Upper lobe of right lung (tissue), 1 donor: ENCODE results near the gene ACTR1A. TPM values are rescaled to one million over a fixed set of nuclear protein-coding genes. Genes with fewer than 3 reads are reported as not detected.

Source experiments
- ATAC-seq: fragments of 200-7000 bp; cut with Tn5 transposase; one replicate; pipeline ENCODE4 v1.9.1; 2020; ENCODE audit warnings: mild to moderate bottlenecking, moderate library complexity
- DNase-seq: peaks from one replicate; pipeline ENCODE4 v3.0.0-alpha.2; 2020
- H3K27ac ChIP-seq: fragments of 200-600 bp; one replicate; pipeline ENCODE4 v1.8.0; 2022
- H3K27me3 ChIP-seq: fragments of 200-600 bp; one replicate; pipeline ENCODE4 v1.8.0; 2022; ENCODE audit warnings: mild to moderate bottlenecking
- H3K36me3 ChIP-seq: fragments of 200-600 bp; one replicate; pipeline ENCODE4 v1.8.0; 2022
- H3K4me1 ChIP-seq: fragments of 200-600 bp; one replicate; pipeline ENCODE4 v1.8.0; 2022
- H3K4me3 ChIP-seq: fragments of 200-600 bp; one replicate; pipeline ENCODE4 v1.8.0; 2022; ENCODE audit warnings: mild to moderate bottlenecking
- H3K9me3 ChIP-seq: fragments of 200-600 bp; one replicate; pipeline ENCODE4 v1.8.0; 2022
- intact Hi-C: fragments of 100-400 bp; cut with DNase I; formaldehyde crosslinking; loops from one replicate; pipeline ENCODE4 v1.11.0; 2022
- total RNA-seq: library from RNA; stranded (reverse); fragmentation: NEBNext Ultra II Directional; extraction: Animal tissue kit (Norgen Biotek cat#: 25700); gene quantifications from one replicate; pipeline ENCODE4 v1.2.1, GENCODE V29; 2021
- TF ChIP-seq, protein P1 (sequence below): fragments of 200-600 bp; IDR thresholded peaks from one replicate; pipeline ENCODE4 v1.8.0; 2022; ENCODE audit warnings: antibody characterized with exemption
- donor health status: DM: no; HTN: yes; CAD: no; lungs with severe emphysema.

The ACTR1A gene
- total RNA-seq, 1 donor from 2014 or later = 92.5 TPM

DNA sequence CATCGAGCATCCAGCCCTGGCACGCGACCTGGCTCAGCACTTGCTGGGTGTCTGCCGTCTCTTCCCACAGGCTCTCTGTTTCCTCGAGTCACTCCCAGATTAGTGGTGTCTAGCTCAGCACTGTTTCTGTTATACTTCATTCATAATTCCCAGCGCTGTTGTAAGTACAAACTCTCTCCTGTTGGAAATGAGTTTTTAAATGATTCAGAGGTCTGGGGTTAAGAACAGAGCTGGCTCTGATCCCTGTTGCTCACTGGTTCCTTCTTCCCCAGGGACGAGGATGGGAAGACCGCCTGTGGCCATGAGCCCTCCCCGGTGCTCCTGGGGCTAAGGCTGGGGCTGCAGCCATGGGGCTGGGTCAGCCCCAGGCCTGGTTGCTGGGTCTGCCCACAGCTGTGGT is 33.8 kb downstream of the ACTR1A start:
- TF ChIP-seq, protein P1, sequence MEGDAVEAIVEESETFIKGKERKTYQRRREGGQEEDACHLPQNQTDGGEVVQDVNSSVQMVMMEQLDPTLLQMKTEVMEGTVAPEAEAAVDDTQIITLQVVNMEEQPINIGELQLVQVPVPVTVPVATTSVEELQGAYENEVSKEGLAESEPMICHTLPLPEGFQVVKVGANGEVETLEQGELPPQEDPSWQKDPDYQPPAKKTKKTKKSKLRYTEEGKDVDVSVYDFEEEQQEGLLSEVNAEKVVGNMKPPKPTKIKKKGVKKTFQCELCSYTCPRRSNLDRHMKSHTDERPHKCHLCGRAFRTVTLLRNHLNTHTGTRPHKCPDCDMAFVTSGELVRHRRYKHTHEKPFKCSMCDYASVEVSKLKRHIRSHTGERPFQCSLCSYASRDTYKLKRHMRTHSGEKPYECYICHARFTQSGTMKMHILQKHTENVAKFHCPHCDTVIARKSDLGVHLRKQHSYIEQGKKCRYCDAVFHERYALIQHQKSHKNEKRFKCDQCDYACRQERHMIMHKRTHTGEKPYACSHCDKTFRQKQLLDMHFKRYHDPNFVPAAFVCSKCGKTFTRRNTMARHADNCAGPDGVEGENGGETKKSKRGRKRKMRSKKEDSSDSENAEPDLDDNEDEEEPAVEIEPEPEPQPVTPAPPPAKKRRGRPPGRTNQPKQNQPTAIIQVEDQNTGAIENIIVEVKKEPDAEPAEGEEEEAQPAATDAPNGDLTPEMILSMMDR = no peak
- Histone ChIP-seq H3K4me1 (peaks cover 4% of the 10 kb centered on the region), H3K36me3 (peaks cover 5% of the 10 kb centered on the region), H3K27me3 (no peaks in the 10 kb centered on the region), H3K27ac (peak overlapping the region; percentile 60), H3K4me3 (no peak overlapping the region), H3K9me3 (no peaks in the 10 kb centered on the region)
- DNase-seq (no peak), ATAC-seq (no peak)
- intact Hi-C loops = no loop called here

- no peaks in the 10 kb centered on the region for H3K27me3 ChIP-seq
- TF ChIP-seq, protein P1 = no peak
- H3K9me3 ChIP-seq = no peaks in the 10 kb centered on the region
- peaks cover 4% of the 10 kb centered on the region for H3K4me1 ChIP-seq
- peak overlapping the region; percentile 60 for H3K27ac ChIP-seq
- H3K4me3 ChIP-seq = no peak overlapping the region
- DNase-seq (no peak), ATAC-seq (peak; percentile 75)
- intact Hi-C loops = no loop called here
- H3K36me3 ChIP-seq = peaks cover under 1% of the 10 kb centered on the region
Measured at GRCh38 chr10:102467971-102468438, 34.5 kb downstream of the ACTR1A start.

DNA sequence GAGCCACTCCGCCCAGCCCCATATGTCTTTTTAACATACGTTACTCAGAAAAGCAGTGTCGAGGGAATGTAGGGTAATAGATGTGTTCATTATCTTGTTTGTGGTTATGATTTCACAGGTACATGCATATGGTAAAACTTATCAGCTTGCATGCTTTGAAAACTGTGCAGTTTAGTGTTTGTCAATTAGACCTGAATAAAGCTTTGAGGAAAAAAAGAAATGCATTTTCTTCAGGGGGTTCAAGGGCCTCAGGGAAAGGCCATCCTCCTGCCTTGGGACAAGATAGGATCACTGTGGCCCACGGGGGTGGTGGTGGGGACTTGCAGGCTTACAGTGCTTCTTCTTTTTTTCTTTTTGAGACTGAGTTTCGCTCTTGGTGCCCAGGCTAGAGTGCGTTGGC is 35.2 kb downstream of the ACTR1A start:
- no peaks in the 10 kb centered on the region for H3K27me3 ChIP-seq
- no peaks in the 10 kb centered on the region for H3K36me3 ChIP-seq
- TF ChIP-seq, protein P1 = no peak
- ATAC-seq = no peak
- H3K4me1 ChIP-seq = peaks cover 7% of the 10 kb centered on the region
- H3K4me3 ChIP-seq = no peak overlapping the region
- no peak overlapping the region for H3K27ac ChIP-seq
- DNase-seq = no peak
- H3K9me3 ChIP-seq = no peaks in the 10 kb centered on the region
- intact Hi-C loops = no loop called here

DNA sequence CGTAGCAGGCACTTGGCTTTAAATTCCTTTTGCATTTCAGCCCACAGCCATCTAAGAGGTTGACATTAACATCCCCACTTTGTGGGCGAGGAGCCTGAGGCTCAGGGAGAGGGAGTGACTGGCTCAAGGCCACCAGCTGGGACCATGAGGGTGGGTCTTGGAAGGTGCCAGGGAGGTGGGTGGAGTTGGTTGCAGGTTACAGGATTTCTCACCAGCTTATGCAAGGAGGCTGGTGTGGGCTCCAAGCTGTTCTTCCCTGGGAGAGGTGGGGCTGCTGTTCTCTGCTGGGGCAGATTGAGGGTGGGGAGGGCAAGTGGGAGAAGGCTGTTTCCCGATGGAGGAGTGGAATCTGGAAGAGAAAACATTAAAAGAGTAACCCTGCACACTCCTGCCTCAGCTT is 37.0 kb downstream of the ACTR1A start:
- H3K9me3 ChIP-seq = no peaks in the 10 kb centered on the region
- H3K4me3 ChIP-seq = no peak overlapping the region
- TF ChIP-seq, protein P1 = no peak
- peaks cover 16% of the 10 kb centered on the region for H3K4me1 ChIP-seq
- DNase-seq (no peak), ATAC-seq (no peak)
- no peak overlapping the region for H3K27ac ChIP-seq
- intact Hi-C loops = no loop called here
- no peaks in the 10 kb centered on the region for H3K27me3 ChIP-seq
- H3K36me3 ChIP-seq = no peaks in the 10 kb centered on the region

- ATAC-seq (no peak), DNase-seq (no peak)
- Histone ChIP-seq H3K9me3 (no peaks in the 10 kb centered on the region), H3K36me3 (no peaks in the 10 kb centered on the region), H3K27me3 (no peaks in the 10 kb centered on the region), H3K4me3 (no peak overlapping the region), H3K4me1 (peaks cover 12% of the 10 kb centered on the region), H3K27ac (no peak overlapping the region)
- intact Hi-C loops = no loop called here
- TF ChIP-seq, protein P1 = no peak
Measured at GRCh38 chr10:102463983-102464382, 38.5 kb downstream of the ACTR1A start.

- DNase-seq = no peak
- Histone ChIP-seq H3K9me3 (no peaks in the 10 kb centered on the region), H3K36me3 (no peaks in the 10 kb centered on the region), H3K4me1 (peaks cover 12% of the 10 kb centered on the region), H3K27ac (no peak overlapping the region), H3K27me3 (no peaks in the 10 kb centered on the region), H3K4me3 (peak overlapping the region; percentile 28)
- ATAC-seq = no peak
- TF ChIP-seq, protein P1 = no peak
- intact Hi-C loops = no loop called here
Measured at GRCh38 chr10:102462512-102463054, 39.9 kb downstream of the ACTR1A start.
